H1 (cell line): Measurements from ENCODE around the gene TMEM86B. TPM values are rescaled to one million over a fixed set of nuclear protein-coding genes. Genes with fewer than 3 reads are reported as not detected.

ENCODE experiments used
- CTCF ChIA-PET: fragments of 300-600 bp; sonication (Branson Sonifier 250); formaldehyde crosslinking; loops from one replicate; lab custom pipeline; 2021; ENCODE audit not compliant: partially characterized antibody; lab: Charles Lee
- POLR2A ChIA-PET: fragments of 300-600 bp; sonication (Branson Sonifier 250); formaldehyde crosslinking; loops from one replicate; lab custom pipeline; 2021; ENCODE audit warnings: inconsistent platforms; ENCODE audit not compliant: partially characterized antibody; lab: Charles Lee
- DNase-seq, 2 experiments: peaks; one replicate each; pipeline versions ENCODE4 v3.0.0 to v3.0.0-alpha.2; 2010 to 2022; ENCODE audit warnings: low spot score in 2 of 2, low read depth in 1 of 2, mixed read lengths in 1 of 2
- FAIRE-seq: peaks from 2 replicates; lab custom pipeline; 2011; peaks lifted over from hg19 to GRCh38; lab: Jason Lieb, UNC
- H2AFZ ChIP-seq: 2 replicates; pipeline ENCODE4 v1.8.1; 2012; ENCODE audit warnings: low read length, inconsistent platforms
- H2AK5ac ChIP-seq: 2 replicates; pipeline ENCODE4 v1.6.1; 2013; ENCODE audit warnings: low read depth, low read length
- H2BK120ac ChIP-seq: replicated peaks from 2 replicates; pipeline ENCODE3; 2013; ENCODE audit warnings: low read depth, low read length, inconsistent platforms
- H2BK12ac ChIP-seq: 2 replicates; pipeline ENCODE4 v1.6.1; 2013; ENCODE audit warnings: low read depth, low read length
- H2BK15ac ChIP-seq: 2 replicates; pipeline ENCODE4 v1.6.1; 2013; ENCODE audit warnings: low read length
- H2BK20ac ChIP-seq: 2 replicates; pipeline ENCODE4 v1.6.1; 2013; ENCODE audit warnings: low read length
- H2BK5ac ChIP-seq: 2 replicates; pipeline ENCODE4 v1.6.1; 2013; ENCODE audit warnings: low read depth, low read length
- H3K14ac ChIP-seq: 2 replicates; pipeline ENCODE4 v1.6.1; 2013; ENCODE audit warnings: inconsistent platforms; ENCODE audit not compliant: insufficient read length
- H3K18ac ChIP-seq: 2 replicates; pipeline ENCODE4 v1.6.1; 2013; ENCODE audit warnings: low read length; ENCODE audit errors: extremely low read depth
- H3K23ac ChIP-seq: 2 replicates; pipeline ENCODE4 v1.6.1; 2013; ENCODE audit warnings: inconsistent platforms; ENCODE audit not compliant: insufficient read length
- H3K23me2 ChIP-seq: 2 replicates; pipeline ENCODE4 v1.6.1; 2013; ENCODE audit warnings: low read depth, low read length
- H3K27ac ChIP-seq: 2 replicates; pipeline ENCODE4 v1.6.1; 2011; ENCODE audit warnings: low read depth, low read length, inconsistent platforms
- H3K27me3 ChIP-seq, 4 experiments: replicated peaks in 1 of 4; 1 replicate in 1 of 4; 2 replicates in 3 of 4; pipeline versions ENCODE4 v1.6.1 to v1.8.1; 2011 to 2013; ENCODE audit warnings: low read length in 3 of 4, mild to moderate bottlenecking in 3 of 4, inconsistent platforms in 2 of 4, mixed read lengths in 2 of 4, moderate library complexity in 1 of 4; ENCODE audit not compliant: control insufficient read depth in 3 of 4, insufficient read depth in 3 of 4; ENCODE audit errors: extremely low read depth in 1 of 4
- H3K36me3 ChIP-seq, 4 experiments: 2 replicates each; pipeline versions ENCODE4 v1.6.1 to v1.8.1; 2011 to 2013; ENCODE audit warnings: mild to moderate bottlenecking in 4 of 4, low read length in 3 of 4, moderate library complexity in 2 of 4, control low read depth in 1 of 4, inconsistent platforms in 1 of 4; ENCODE audit not compliant: insufficient read depth in 4 of 4, control insufficient read depth in 2 of 4
- H3K4ac ChIP-seq: replicated peaks from 2 replicates; pipeline ENCODE3; 2013; ENCODE audit warnings: low read length, low read depth, mixed read lengths, inconsistent platforms; ENCODE audit not compliant: insufficient read length
- H3K4me1 ChIP-seq, 4 experiments: replicated peaks in 1 of 4; 1 replicate in 1 of 4; 2 replicates in 3 of 4; pipeline versions ENCODE4 v1.6.1 to v1.8.1; 2011 to 2013; ENCODE audit warnings: low read length in 3 of 4, inconsistent platforms in 2 of 4, mixed read lengths in 1 of 4; ENCODE audit not compliant: insufficient read depth in 4 of 4, control insufficient read depth in 3 of 4
- H3K4me2 ChIP-seq, 2 experiments: 2 replicates each; pipeline versions ENCODE4 v1.6.1 to v1.8.1; 2011 to 2013; ENCODE audit warnings: low read depth in 2 of 2, low read length in 2 of 2, control low read depth in 1 of 2, inconsistent platforms in 1 of 2, mild to moderate bottlenecking in 1 of 2; ENCODE audit not compliant: insufficient read depth in 1 of 2
- H3K4me3 ChIP-seq, 4 experiments: fragments of 200-600, 300-600 bp in 1 of 4; sonication (generic), shearing (Covaris generic), sonication (Bioruptor Twin) in 1 of 4; 2 replicates each; pipeline versions ENCODE4 v1.5.1 to v1.8.1; 2011 to 2016; ENCODE audit warnings: low read length in 4 of 4, low read depth in 3 of 4, control low read depth in 2 of 4, inconsistent platforms in 2 of 4, mild to moderate bottlenecking in 2 of 4, mixed read lengths in 1 of 4, moderate library complexity in 1 of 4; ENCODE audit not compliant: insufficient read depth in 2 of 4; ENCODE audit errors: extremely low read depth in 1 of 4
- H3K56ac ChIP-seq: replicated peaks from 2 replicates; pipeline ENCODE3; 2013; ENCODE audit warnings: low read depth, mild to moderate bottlenecking, mixed read lengths, low read length, inconsistent platforms; ENCODE audit not compliant: insufficient read length
- H3K79me1 ChIP-seq: 2 replicates; pipeline ENCODE4 v1.6.1; 2013; ENCODE audit warnings: low read depth, low read length, control low read depth
- H3K79me2 ChIP-seq, 2 experiments: 2 replicates each; pipeline versions ENCODE4 v1.6.1 to v1.8.1; 2012 to 2013; ENCODE audit warnings: low read length in 2 of 2, mild to moderate bottlenecking in 2 of 2, inconsistent platforms in 1 of 2; ENCODE audit not compliant: insufficient read depth in 2 of 2, control insufficient read depth in 1 of 2
- H3K9ac ChIP-seq, 4 experiments: replicated peaks in 1 of 4; 1 replicate in 1 of 4; 2 replicates in 3 of 4; pipeline versions ENCODE4 v1.6.1 to v1.8.1; 2011 to 2013; ENCODE audit warnings: low read depth in 3 of 4, low read length in 3 of 4, control low read depth in 2 of 4, mild to moderate bottlenecking in 2 of 4, moderate library complexity in 2 of 4, inconsistent platforms in 1 of 4; ENCODE audit errors: extremely low read depth in 1 of 4
- H3K9me3 ChIP-seq, 2 experiments: 2 replicates each; pipeline versions ENCODE4 v1.6.1 to v1.8.1; 2012 to 2013; ENCODE audit warnings: mild to moderate bottlenecking in 2 of 2, moderate library complexity in 2 of 2, control low read depth in 1 of 2, inconsistent platforms in 1 of 2, low read depth in 1 of 2, low read length in 1 of 2, mixed read lengths in 1 of 2; ENCODE audit not compliant: insufficient read depth in 2 of 2
- H4K20me1 ChIP-seq, 2 experiments: replicated peaks in 1 of 2; 2 replicates each; pipeline versions ENCODE3 to v1.8.1; 2011 to 2013; ENCODE audit warnings: inconsistent platforms in 2 of 2, low read length in 2 of 2, mild to moderate bottlenecking in 1 of 2; ENCODE audit not compliant: insufficient read depth in 2 of 2, control insufficient read depth in 1 of 2
- H4K5ac ChIP-seq: 2 replicates; pipeline ENCODE4 v1.6.1; 2013; ENCODE audit warnings: low read length, low read depth, mixed read lengths, inconsistent platforms; ENCODE audit not compliant: insufficient read length
- H4K8ac ChIP-seq: 2 replicates; pipeline ENCODE4 v1.8.0; 2013; ENCODE audit warnings: mild to moderate bottlenecking, moderate library complexity, low read length, inconsistent platforms; ENCODE audit not compliant: insufficient read depth; ENCODE audit errors: extremely low read depth
- H4K91ac ChIP-seq: replicated peaks from 2 replicates; pipeline ENCODE3; 2013; ENCODE audit warnings: low read length, mixed read lengths, inconsistent platforms; ENCODE audit not compliant: insufficient read length
- ASH2L ChIP-seq: fragments of 200-600, 300-600 bp; sonication (generic); IDR thresholded peaks from one replicate; pipeline ENCODE4 v1.7.1; 2017; ENCODE audit warnings: low read length
- ATF2 ChIP-seq: IDR thresholded peaks from 2 replicates; pipeline ENCODE4 v1.6.1; 2012; ENCODE audit warnings: low read length, inconsistent platforms
- CHD1 ChIP-seq: IDR thresholded peaks from 2 replicates; pipeline ENCODE4 v1.6.1; 2012; ENCODE audit warnings: low read depth, low read length, improper control_type of control experiment
- GABPA ChIP-seq: IDR thresholded peaks from 2 replicates; pipeline ENCODE4 v1.6.1; 2011; ENCODE audit warnings: mild to moderate bottlenecking, low read length, moderate library complexity, borderline replicate concordance; ENCODE audit not compliant: insufficient read depth
- GTF2F1 ChIP-seq: IDR thresholded peaks from 2 replicates; pipeline ENCODE4 v1.6.1; 2012; ENCODE audit warnings: low read depth, low read length, improper control_type of control experiment, borderline replicate concordance
- RBBP5 ChIP-seq: IDR thresholded peaks from 2 replicates; pipeline ENCODE4 v1.7.1; 2012; ENCODE audit warnings: low read depth, mild to moderate bottlenecking, inconsistent platforms, low read length, moderate library complexity, borderline replicate concordance
- SAP30 ChIP-seq: fragments of 300-600 bp; sonication (generic); IDR thresholded peaks from 2 replicates; pipeline ENCODE4 v1.7.1; 2012; ENCODE audit warnings: low read length, moderate library complexity, mild to moderate bottlenecking, inconsistent platforms; ENCODE audit not compliant: insufficient read depth, insufficient replicate concordance
- SIRT6 ChIP-seq: IDR thresholded peaks from one replicate; pipeline ENCODE4 v1.7.1; 2012; ENCODE audit warnings: low read length, inconsistent platforms
- USF2 ChIP-seq: IDR thresholded peaks from 2 replicates; pipeline ENCODE4 v1.6.1; 2011; ENCODE audit warnings: low read length, improper control_type of control experiment
- WGBS, 2 experiments: shearing (Covaris generic) in 1 of 2; methylation state at CpG; one replicate each; pipeline versions ENCODE4 v1.1.6 to v1.1.7; 2013 to 2015; ENCODE audit warnings: low lambda C conversion rate in 2 of 2, mixed read lengths in 2 of 2, inconsistent platforms in 1 of 2, low coverage in 1 of 2, missing lambda C conversion rate in 1 of 2; ENCODE audit not compliant: insufficient replicate concordance in 2 of 2, insufficient coverage in 1 of 2, insufficient read length in 1 of 2; ENCODE audit errors: extremely low coverage in 1 of 2, missing lambda C conversion rate in 1 of 2; 5-methylcytosine and 5-hydroxymethylcytosine counted together
- polyA plus RNA-seq, 7 experiments: library from polyadenylated mRNA; depleted of rRNA in 3 of 7; stranded (reverse) in 5 of 7; unstranded in 2 of 7; fragments of >200 nt in 5 of 7; fragments of 200-250 nt in 2 of 7; gene quantifications; 1 replicate in 5 of 7; 2 replicates in 1 of 7; 4 replicates in 1 of 7; pipeline versions ENCODE4 v1.2.1 to v1.2.3, GENCODE V29; 2011 to 2013; ENCODE audit warnings: missing spikeins in 2 of 7, mixed read lengths in 2 of 7
- total RNA-seq: library from RNA; stranded (reverse); fragmentation: NEBNext Ultra II Directional; extraction: Animal tissue kit (Norgen Biotek cat#: 25700); gene quantifications from 2 replicates; pipeline ENCODE4 v1.2.1, GENCODE V29; 2021

The TMEM86B gene
- total and polyA plus RNA-seq, 2 of the 8 experiments (the other 6 are each of a cell fraction or from before 2014, with no cell fraction given) = 2.0 to 2.9 TPM

- no peak overlapping the region for H3K4ac ChIP-seq
- WGBS, 2 experiments = 92% methylated on average over 17 of the region's 17 CpGs; no CpG with 5 or more reads in 1 of the 2 experiments
- peaks cover 3 to 14% (median 4%) of the 10 kb centered on the region in 4 experiments for H3K4me1 ChIP-seq
- H3K9me3 ChIP-seq = no peaks in the 10 kb centered on the region
- H3K23ac ChIP-seq = no peak overlapping the region
- TF ChIP-seq RBBP5 (no peak), GABPA (no peak), GTF2F1 (no peak), SIRT6 (no peak), USF2 (no peak), SAP30 (no peak), ATF2 (no peak), CHD1 (no peak), ASH2L (no peak)
- peaks cover 9% of the 10 kb centered on the region; the same call in 1 of the 2 replicates for H3K23me2 ChIP-seq
- H4K91ac ChIP-seq = no peak overlapping the region
- ChIA-PET POLR2A (interaction anchor here (0.6 to 2.5 kb wide), 6 partner anchors 14 to 160 kb away, joined by 3 to 10 read pairs (median 4); partner anchors contain the start of gene PPP6R1), CTCF (interaction anchor here (0.5 to 1.8 kb wide), 9 partner anchors 12 to 797 kb away, joined by 3 to 5 read pairs (median 4); no protein-coding TSS in a partner anchor)
- no peak overlapping the region for H3K56ac ChIP-seq
- H3K79me2 ChIP-seq = peaks cover 3 to 6% of the 10 kb centered on the region in 2 experiments; a peak in 3 of 4 replicates
- no peak overlapping the region for H2BK120ac ChIP-seq
- DNase-seq = no peak
- H2AFZ ChIP-seq = no peak overlapping the region
- H3K9ac ChIP-seq = no peak overlapping the region
- no peak overlapping the region for H2BK15ac ChIP-seq
- H3K27ac ChIP-seq = no peak overlapping the region
- H4K8ac ChIP-seq = no peak overlapping the region
- FAIRE-seq = no peak
- peaks cover 0 to 9% (median 5%) of the 10 kb centered on the region in 4 experiments; a peak in 5 of 8 replicates for H3K36me3 ChIP-seq
- H3K18ac ChIP-seq = no peak overlapping the region
- no peak overlapping the region for H2BK5ac ChIP-seq
- no peak overlapping the region for H2BK20ac ChIP-seq
- H4K5ac ChIP-seq = no peak overlapping the region
- H3K4me3 ChIP-seq = no peak overlapping the region
- H2BK12ac ChIP-seq = no peak overlapping the region
- H3K14ac ChIP-seq = no peak overlapping the region
- no peaks in the 10 kb centered on the region for H3K27me3 ChIP-seq
- no peak overlapping the region for H2AK5ac ChIP-seq
- no peak overlapping the region for H3K4me2 ChIP-seq
- H3K79me1 ChIP-seq = peaks cover 7% of the 10 kb centered on the region; the same call in 1 of the 2 replicates
- H4K20me1 ChIP-seq = peaks cover 3 to 4% of the 10 kb centered on the region in 2 experiments
These were observed 48.9 kb upstream of the TMEM86B start for GRCh38 chr19:55277494-55277893.
